ENCODE measurements around the gene RASAL2. TPM values are rescaled to one million over a fixed set of nuclear protein-coding genes. Genes with fewer than 3 reads are reported as not detected.
"Not testable (repeated sequence)": the region's sequence is repeated elsewhere in the genome, so short reads cannot be mapped to it uniquely, and the experiment has no call there.

RASAL2 gene
- total RNA-seq, 2 donors from 2014 or later, result 0.02 to 0.11 TPM

DNA sequence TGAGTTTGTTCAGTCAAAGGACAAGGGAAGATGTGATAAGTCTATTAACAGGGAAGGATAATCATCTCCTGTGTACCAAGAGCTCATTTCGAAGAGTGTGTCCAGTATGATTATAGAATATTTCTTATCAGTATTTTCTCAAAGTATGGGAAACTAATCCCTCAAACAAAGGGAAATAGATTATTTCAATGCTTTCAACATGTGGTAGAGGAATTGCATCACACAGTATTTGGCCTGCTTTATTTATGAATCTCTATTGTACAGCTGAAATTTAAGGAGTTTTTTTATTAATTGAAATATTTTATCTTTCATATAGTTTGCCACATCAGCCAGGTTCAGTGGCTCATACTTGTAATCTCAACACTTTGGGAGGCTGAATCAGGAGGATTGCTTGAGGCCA is 251.9 kb downstream of the RASAL2 start:
- no peaks in the 10 kb centered on the region for H3K36me3 Mint-ChIP-seq (ENCODE audit: low read depth)
- no peaks in the 10 kb centered on the region for H3K9me3 Mint-ChIP-seq
- no peak for ATAC-seq (replicated peaks)

DNA sequence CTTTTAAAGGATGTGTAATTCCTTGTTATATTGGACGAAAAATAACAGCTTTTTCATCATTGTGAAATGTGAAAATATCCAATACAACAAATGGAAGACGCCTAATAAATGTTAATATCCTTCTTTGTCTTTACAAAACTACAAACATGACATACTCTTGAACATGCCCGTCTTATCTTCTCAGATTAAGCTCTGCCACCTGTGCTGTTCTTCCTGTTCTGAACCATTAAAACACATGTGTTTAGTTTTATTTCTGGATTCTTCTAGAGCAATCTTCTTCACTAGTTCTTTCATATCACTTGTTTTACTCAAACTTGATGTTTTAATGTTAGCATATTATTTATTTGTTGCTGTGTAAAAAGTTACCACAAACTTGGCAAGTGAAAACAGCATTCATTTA is 255.9 kb downstream of the RASAL2 start:
- ATAC-seq (replicated peaks), result no peak
- Mint-ChIP-seq H3K27me3 (no peaks in the 10 kb centered on the region), H3K36me3 (ENCODE audit: low read depth) (no peaks in the 10 kb centered on the region), H3K27ac (no peak overlapping the region), H3K4me3 (no peak overlapping the region), H3K4me1 (no peaks in the 10 kb centered on the region), H3K9me3 (peaks cover 7% of the 10 kb centered on the region)

More for the DNA sequence above, 251.9 kb downstream of the RASAL2 start:
- no peak overlapping the region for H3K4me3 Mint-ChIP-seq
- H3K27me3 Mint-ChIP-seq, result peaks cover 4% of the 10 kb centered on the region
- no peaks in the 10 kb centered on the region for H3K4me1 Mint-ChIP-seq
- H3K27ac Mint-ChIP-seq, result no peak overlapping the region

DNA sequence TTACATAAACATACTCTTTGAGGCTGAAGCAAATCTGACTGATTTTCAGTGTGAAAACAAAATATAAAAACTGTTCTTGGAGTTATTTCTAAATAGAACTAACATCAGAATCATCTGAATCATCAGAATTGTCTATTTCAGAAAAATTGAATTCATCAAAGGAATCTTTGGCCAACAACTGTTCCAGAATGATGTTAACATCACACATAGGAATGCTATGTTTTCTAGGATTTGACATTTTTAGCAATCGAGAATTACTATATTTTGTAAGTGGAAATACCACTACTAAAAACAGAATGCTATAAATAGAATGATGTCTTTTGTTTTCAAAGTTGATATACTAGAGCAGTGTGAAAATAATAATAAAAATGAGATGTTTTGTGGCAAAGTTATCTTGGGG is 258.0 kb downstream of the RASAL2 start:
- not testable (repeated sequence) for H3K4me3 Mint-ChIP-seq; H3K27me3 Mint-ChIP-seq; H3K4me1 Mint-ChIP-seq; H3K9me3 Mint-ChIP-seq; H3K27ac Mint-ChIP-seq; H3K36me3 Mint-ChIP-seq (ENCODE audit: low read depth); ATAC-seq (replicated peaks)

DNA sequence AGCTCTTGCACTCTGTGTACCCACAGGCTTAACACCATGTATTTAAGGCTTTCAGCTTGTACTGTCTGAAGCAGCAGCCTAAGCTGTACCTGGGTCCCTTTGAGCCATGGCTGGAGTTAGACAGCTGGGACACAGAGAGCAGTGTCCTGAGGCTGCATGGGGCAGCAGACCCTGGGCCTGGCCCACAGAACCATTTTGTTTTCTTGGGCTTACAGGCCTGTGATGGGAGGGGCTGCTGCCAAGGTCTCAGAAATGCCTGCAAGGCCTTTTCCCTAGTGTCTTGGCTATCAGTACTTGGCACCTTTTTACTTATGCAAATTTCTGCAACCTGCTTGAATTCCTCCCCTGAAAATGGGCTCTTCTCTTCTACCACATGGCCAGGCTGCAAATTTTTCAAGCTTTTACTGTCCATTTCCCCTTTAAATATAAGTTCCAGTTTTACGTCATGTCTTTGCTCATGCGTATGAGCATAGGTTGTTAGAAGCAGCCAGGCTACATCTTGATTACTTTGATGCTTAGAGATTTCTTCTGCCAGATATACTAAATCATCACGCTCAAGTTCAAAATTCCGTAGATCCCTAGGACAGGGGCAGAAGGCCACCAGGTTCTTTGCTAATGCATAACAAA is 259.0 kb downstream of the RASAL2 start:
- no peak for ATAC-seq (replicated peaks)
- no peaks in the 10 kb centered on the region for H3K36me3 Mint-ChIP-seq (ENCODE audit: low read depth)
- H3K4me1 Mint-ChIP-seq, result no peaks in the 10 kb centered on the region
- no peak overlapping the region for H3K27ac Mint-ChIP-seq
- peaks cover 7% of the 10 kb centered on the region for H3K9me3 Mint-ChIP-seq
- no peak overlapping the region for H3K4me3 Mint-ChIP-seq
- H3K27me3 Mint-ChIP-seq, result no peaks in the 10 kb centered on the region

DNA sequence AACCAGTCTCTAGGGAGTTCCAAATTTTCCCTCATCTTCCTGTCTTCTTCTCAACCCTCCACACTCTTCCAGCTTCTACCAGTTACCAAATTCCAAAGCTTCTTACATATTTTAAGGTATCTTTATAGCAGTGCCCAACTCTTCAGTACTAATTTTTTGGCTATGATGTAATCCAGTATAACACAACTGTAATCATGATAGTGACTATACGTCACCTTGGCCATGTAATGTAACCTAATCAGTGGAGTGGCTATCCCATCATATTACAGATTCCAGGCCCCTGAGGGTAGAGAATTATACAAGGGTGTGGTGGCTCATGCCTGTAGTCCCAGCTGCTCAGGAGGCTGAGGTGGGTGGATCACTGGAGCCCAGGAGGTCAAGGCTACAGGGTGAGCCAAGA is 259.6 kb downstream of the RASAL2 start:
- H3K9me3 Mint-ChIP-seq, result peaks cover 7% of the 10 kb centered on the region
- no peak for ATAC-seq (replicated peaks)
- no peaks in the 10 kb centered on the region for H3K36me3 Mint-ChIP-seq (ENCODE audit: low read depth)
- no peak overlapping the region for H3K4me3 Mint-ChIP-seq
- no peak overlapping the region for H3K27ac Mint-ChIP-seq
- H3K27me3 Mint-ChIP-seq, result no peaks in the 10 kb centered on the region
- H3K4me1 Mint-ChIP-seq, result no peaks in the 10 kb centered on the region

DNA sequence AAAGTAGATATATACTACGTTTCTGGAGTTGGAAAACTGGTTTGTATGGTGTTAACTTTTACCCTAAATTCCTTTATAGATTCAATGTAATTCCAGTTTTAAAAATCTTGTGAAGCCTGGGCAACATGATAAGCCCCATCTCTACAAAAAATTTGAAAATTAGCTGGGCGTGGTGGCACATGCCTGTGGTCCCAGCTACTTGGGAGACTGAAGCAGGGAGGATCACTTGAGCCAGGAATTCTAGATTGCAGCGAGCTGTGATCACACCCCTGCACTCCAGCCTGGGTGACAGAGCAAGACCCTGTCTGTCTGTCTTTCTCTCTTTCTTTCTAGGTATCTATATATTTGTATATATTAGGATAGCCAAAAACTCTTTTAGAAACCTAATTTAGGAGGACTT is 260.9 kb downstream of the RASAL2 start:
- Mint-ChIP-seq H3K27ac (no peak overlapping the region), H3K27me3 (no peaks in the 10 kb centered on the region), H3K36me3 (ENCODE audit: low read depth) (no peaks in the 10 kb centered on the region), H3K4me3 (no peak overlapping the region), H3K9me3 (peaks cover 7% of the 10 kb centered on the region), H3K4me1 (no peaks in the 10 kb centered on the region)
- no peak for ATAC-seq (replicated peaks)

DNA sequence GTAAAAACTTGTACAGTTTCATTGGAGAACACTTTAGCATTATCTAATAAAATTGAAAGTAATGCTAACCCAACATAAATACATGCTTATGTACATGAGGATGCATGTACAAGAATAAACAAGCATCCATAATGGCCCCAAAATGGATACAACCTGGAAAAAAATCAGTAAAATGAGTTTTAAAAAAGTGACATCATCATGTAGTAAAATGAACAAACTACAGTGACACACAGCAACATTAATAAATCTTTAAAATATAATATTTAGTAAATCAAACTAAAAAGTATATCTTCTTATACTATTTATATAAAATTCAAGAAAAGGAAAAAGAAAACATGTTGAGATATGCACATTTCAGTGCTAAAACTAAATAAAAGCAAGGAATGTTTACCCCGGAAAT is 262.4 kb downstream of the RASAL2 start:
- no peak for ATAC-seq (replicated peaks)
- no peaks in the 10 kb centered on the region for H3K27me3 Mint-ChIP-seq
- H3K4me1 Mint-ChIP-seq, result no peaks in the 10 kb centered on the region
- peaks cover 7% of the 10 kb centered on the region for H3K9me3 Mint-ChIP-seq
- no peaks in the 10 kb centered on the region for H3K36me3 Mint-ChIP-seq (ENCODE audit: low read depth)
- no peak overlapping the region for H3K4me3 Mint-ChIP-seq
- H3K27ac Mint-ChIP-seq, result no peak overlapping the region

DNA sequence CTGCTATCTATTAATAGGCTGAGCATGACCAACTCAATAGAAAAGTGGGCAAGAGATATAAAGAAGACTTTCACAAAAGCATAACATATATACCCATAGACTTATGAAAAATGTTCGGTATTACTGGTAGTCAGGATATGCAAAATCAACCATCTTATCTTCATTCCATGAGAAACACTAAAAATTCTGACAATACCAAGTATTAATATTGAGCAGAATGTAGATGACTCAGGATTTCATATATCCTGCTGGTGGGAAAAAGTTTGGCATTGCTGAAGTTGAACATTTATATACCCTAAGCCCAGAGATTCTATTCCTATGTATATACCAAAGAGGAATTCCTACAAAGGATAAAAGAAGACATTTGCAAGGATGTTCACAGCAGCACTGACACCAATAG is 264.6 kb downstream of the RASAL2 start:
- Mint-ChIP-seq H3K27ac (no peak overlapping the region), H3K9me3 (peaks cover 2% of the 10 kb centered on the region), H3K36me3 (ENCODE audit: low read depth) (no peaks in the 10 kb centered on the region), H3K4me1 (no peaks in the 10 kb centered on the region), H3K4me3 (no peak overlapping the region), H3K27me3 (no peaks in the 10 kb centered on the region)
- ATAC-seq (replicated peaks), result no peak

DNA sequence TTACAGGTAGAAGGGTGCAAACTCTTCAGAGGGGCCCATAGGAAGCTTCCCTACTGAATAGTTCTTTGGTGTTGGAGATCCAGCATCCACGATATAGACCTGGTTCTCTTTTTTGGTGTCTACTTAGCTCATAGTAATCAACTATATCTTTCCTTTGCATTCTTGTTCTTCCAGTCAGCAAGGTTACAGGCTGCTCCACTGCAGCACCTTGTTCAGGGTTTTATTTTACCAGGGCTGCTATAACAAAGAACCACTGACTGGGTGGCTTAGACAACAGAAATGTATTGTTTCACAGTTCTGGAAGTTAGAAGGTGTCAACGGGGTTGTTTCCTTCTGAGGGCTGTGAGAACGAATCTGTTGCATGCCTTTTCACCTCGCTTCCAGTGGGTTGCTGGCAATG is 266.5 kb downstream of the RASAL2 start:
- H3K27ac Mint-ChIP-seq, result no peak overlapping the region
- no peaks in the 10 kb centered on the region for H3K36me3 Mint-ChIP-seq (ENCODE audit: low read depth)
- no peaks in the 10 kb centered on the region for H3K4me1 Mint-ChIP-seq
- no peaks in the 10 kb centered on the region for H3K9me3 Mint-ChIP-seq
- ATAC-seq (replicated peaks), result no peak
- no peaks in the 10 kb centered on the region for H3K27me3 Mint-ChIP-seq
- H3K4me3 Mint-ChIP-seq, result no peak overlapping the region

DNA sequence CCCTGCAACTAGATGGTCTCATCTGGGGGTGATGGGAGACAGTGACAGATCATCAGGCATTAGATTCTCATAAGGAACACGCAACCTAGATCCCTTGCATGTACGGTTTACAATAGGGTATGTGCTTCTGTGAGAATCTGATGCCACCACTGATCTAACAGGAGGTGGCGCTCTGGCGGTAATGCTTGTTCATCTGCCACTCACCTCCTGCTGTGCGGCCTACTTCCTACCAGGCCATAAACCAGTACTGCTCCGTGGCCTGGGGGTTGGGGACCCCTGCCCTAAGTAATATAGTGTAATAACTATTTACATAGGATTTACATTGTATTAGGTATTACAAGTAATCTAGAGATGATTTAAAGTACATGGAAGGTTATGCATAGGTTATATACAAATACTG is 267.9 kb downstream of the RASAL2 start:
- Mint-ChIP-seq H3K36me3 (ENCODE audit: low read depth) (no peaks in the 10 kb centered on the region), H3K27ac (no peak overlapping the region), H3K9me3 (no peaks in the 10 kb centered on the region), H3K27me3 (no peaks in the 10 kb centered on the region), H3K4me1 (no peaks in the 10 kb centered on the region), H3K4me3 (no peak overlapping the region)
- no peak for ATAC-seq (replicated peaks)

DNA sequence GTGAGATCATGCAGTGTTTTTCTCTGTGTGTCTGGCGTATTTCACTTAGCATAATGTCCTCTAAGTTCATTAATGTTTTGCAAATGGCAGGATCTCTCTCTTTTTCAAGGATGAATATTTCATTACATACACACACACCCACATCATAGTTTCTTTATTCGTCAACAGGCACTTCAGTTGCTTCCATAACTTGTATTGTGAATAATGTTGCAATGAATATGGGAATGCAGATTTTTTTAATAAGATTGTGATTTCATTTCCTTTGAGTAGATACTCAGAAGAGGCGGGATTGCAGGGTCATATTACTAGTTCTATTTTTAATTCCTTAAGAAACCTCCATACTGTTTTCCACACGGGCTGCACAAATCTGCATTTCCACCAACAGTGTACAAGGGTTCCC is 268.8 kb downstream of the RASAL2 start:
- H3K27me3 Mint-ChIP-seq, result no peaks in the 10 kb centered on the region
- no peak overlapping the region for H3K4me3 Mint-ChIP-seq
- no peak for ATAC-seq (replicated peaks)
- no peaks in the 10 kb centered on the region for H3K9me3 Mint-ChIP-seq
- no peaks in the 10 kb centered on the region for H3K36me3 Mint-ChIP-seq (ENCODE audit: low read depth)
- H3K4me1 Mint-ChIP-seq, result no peaks in the 10 kb centered on the region
- no peak overlapping the region for H3K27ac Mint-ChIP-seq

DNA sequence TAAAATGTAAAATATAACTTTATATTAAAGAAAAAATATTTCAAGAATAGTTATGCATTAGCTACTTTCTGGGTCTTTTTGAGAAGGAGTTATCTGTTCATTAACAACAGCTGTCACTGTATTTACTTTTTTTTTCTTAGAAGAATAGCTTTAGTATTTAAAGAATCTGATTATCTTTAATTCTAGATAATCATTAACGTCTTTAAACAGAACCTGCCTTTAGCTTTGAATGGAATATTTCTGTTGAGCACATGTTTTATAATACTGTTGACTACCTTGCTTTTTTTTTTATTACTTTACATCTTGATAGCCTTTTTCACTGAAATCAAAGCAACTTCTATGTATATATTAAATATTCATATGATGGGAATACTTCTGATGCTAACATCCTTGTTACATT is 270.9 kb downstream of the RASAL2 start:
- H3K9me3 Mint-ChIP-seq, result no peaks in the 10 kb centered on the region
- no peaks in the 10 kb centered on the region for H3K4me1 Mint-ChIP-seq

DNA sequence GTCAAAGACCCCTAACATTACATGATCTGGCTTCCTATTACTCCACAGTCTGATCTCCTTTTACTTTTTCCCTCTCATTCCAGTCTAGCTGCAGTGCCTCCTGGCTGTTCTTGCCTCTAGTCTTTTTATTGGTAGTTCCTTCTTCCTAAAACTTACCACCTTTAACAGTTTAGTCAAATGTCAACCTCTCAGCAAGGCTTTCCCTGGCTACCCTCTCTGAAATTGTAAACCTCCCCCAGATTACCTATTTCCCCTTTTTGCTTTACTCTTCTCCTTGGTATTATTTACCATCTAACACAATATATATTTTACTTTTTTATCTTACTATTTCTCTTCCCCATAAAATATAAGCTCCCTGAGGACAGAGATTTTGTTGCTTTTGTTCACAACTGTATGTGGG is 273.2 kb downstream of the RASAL2 start:
- H3K4me3 Mint-ChIP-seq, result no peak overlapping the region
- peaks cover 4% of the 10 kb centered on the region for H3K27me3 Mint-ChIP-seq
- no peak overlapping the region for H3K27ac Mint-ChIP-seq
- no peak for ATAC-seq (replicated peaks)
- H3K9me3 Mint-ChIP-seq, result no peaks in the 10 kb centered on the region
- no peaks in the 10 kb centered on the region for H3K4me1 Mint-ChIP-seq
- H3K36me3 Mint-ChIP-seq (ENCODE audit: low read depth), result no peaks in the 10 kb centered on the region

More for the DNA sequence above, 270.9 kb downstream of the RASAL2 start:
- Mint-ChIP-seq H3K27me3 (peaks cover under 1% of the 10 kb centered on the region), H3K4me3 (no peak overlapping the region), H3K27ac (no peak overlapping the region), H3K36me3 (ENCODE audit: low read depth) (no peaks in the 10 kb centered on the region)
- ATAC-seq (replicated peaks), result no peak

DNA sequence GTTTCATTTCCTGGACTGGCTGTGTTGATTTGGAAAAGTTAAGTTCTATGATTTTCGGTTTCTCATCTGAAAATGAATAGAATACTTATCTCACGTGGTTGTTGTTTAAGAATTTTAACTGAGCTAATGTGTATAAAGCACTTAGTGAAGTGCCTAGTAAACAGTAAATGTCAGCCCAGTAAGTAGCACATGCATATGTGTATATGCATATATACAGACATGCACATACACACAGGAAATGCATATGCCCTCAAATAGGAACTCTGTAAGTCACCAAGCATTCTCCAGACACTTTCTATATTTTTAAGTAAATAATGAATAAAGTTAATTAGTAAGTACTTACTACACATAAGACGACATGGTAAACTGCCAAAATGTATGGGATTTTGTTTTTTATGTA is 274.3 kb downstream of the RASAL2 start:
- Mint-ChIP-seq H3K4me1 (no peaks in the 10 kb centered on the region), H3K27ac (no peak overlapping the region), H3K4me3 (no peak overlapping the region), H3K9me3 (no peaks in the 10 kb centered on the region), H3K36me3 (ENCODE audit: low read depth) (no peaks in the 10 kb centered on the region), H3K27me3 (peaks cover 6% of the 10 kb centered on the region)
- ATAC-seq (replicated peaks), result no peak

DNA sequence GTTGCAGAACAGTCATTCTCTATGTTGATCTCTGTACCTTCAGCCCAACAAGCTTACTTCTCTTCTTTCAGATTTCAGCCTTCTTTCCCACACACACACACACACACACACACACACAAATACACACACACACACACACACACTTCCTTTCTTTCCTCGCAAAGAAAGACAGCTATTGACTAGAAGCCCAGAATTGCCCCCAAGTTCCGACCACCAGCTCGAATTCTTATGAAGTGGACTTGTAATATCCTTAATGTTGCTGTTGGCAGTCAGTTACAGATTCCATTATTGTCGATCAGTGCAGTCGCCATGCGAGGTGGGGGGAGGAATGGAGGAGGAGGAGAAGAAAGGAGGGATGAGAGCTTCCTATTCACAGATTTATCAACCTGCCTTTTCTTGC is 277.3 kb downstream of the RASAL2 start:
- no peaks in the 10 kb centered on the region for H3K9me3 Mint-ChIP-seq
- no peak for ATAC-seq (replicated peaks)

DNA sequence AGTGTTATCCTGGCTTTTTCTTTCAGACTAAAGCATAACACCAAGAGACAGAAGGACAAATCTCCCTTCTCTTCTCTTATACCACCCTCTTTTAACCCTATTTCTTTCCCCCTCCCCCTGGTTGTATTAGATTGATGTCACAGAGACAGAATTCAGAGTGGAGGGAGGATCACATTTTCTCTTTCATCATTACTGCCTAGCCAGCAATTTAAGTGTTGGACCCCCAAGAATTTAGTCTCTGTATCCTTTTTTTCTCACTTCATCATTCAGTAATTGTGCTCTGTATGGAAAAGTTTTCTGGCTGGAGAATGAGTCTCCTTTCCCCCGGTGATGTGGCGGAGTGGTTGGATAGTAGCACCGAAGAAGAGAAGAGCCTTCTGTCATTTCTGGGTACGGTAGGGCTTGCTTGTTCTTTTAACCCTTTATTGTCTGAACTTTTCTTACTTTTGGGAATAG is 278.1 kb downstream of the RASAL2 start:
- H3K9me3 Mint-ChIP-seq, result no peaks in the 10 kb centered on the region
- H3K4me3 Mint-ChIP-seq, result no peak overlapping the region
- H3K27me3 Mint-ChIP-seq, result peaks cover 9% of the 10 kb centered on the region
- H3K4me1 Mint-ChIP-seq, result no peaks in the 10 kb centered on the region
- no peaks in the 10 kb centered on the region for H3K36me3 Mint-ChIP-seq (ENCODE audit: low read depth)
- no peak overlapping the region for H3K27ac Mint-ChIP-seq
- ATAC-seq (replicated peaks), result no peak

More for the DNA sequence above, 277.3 kb downstream of the RASAL2 start:
- Mint-ChIP-seq H3K27ac (no peak overlapping the region), H3K27me3 (peaks cover 9% of the 10 kb centered on the region), H3K4me1 (no peaks in the 10 kb centered on the region), H3K36me3 (ENCODE audit: low read depth) (no peaks in the 10 kb centered on the region), H3K4me3 (no peak overlapping the region)
